IMR-90 (cell line): ENCODE results near the gene SLC30A1. TPM values are rescaled to one million over a fixed set of nuclear protein-coding genes. Genes with fewer than 3 reads are reported as not detected.
A peak's percentile ranks its signal among the peaks of the same experiment; 100 is the strongest.

Experiments used
- ATAC-seq: fragments of 200-7000 bp; cut with Tn5 transposase; 2 replicates; pipeline ENCODE4 v1.9.1; 2020; ENCODE audit warnings: low read depth, mild to moderate bottlenecking, moderate library complexity
- BruUV-seq: library from RNA; stranded (reverse); fragments of 400-500 nt; replicated peaks from 2 replicates; lab custom pipeline; 2021; lab: Mats Ljungman, UMichigan
- CTCF ChIA-PET: fragments of 300-600 bp; formaldehyde crosslinking; extraction: SDS; loops from one replicate; lab custom pipeline; 2021; ENCODE audit warnings: antibody characterized with exemption; lab: Yijun Ruan, JAX
- POLR2A ChIA-PET: fragments of 300-600 bp; sonication (Branson Sonifier 250); formaldehyde crosslinking; loops from one replicate; lab custom pipeline; 2022; ENCODE audit warnings: antibody characterized with exemption; ENCODE audit not compliant: unreplicated experiment; lab: Charles Lee
- DNase-seq: peaks from one replicate; pipeline ENCODE4 v3.0.0; 2013
- H2AFZ ChIP-seq: replicated peaks from 2 replicates; pipeline ENCODE3; 2013; ENCODE audit warnings: low read length, mild to moderate bottlenecking; ENCODE audit not compliant: poor library complexity
- H2AK5ac ChIP-seq: 2 replicates; pipeline ENCODE4 v1.6.1; 2013; ENCODE audit warnings: low read depth, low read length, inconsistent platforms
- H2AK9ac ChIP-seq: replicated peaks from 2 replicates; pipeline ENCODE3; 2013; ENCODE audit warnings: mild to moderate bottlenecking, low read depth, low read length, moderate library complexity; ENCODE audit not compliant: poor library complexity
- H2BK120ac ChIP-seq: 2 replicates; pipeline ENCODE4 v1.6.1; 2013; ENCODE audit warnings: low read depth, low read length, inconsistent platforms
- H2BK15ac ChIP-seq: 3 replicates; pipeline ENCODE4 v1.6.1; 2013; ENCODE audit warnings: low read depth, low read length, inconsistent platforms
- H2BK20ac ChIP-seq: 2 replicates; pipeline ENCODE4 v1.6.1; 2013; ENCODE audit warnings: low read depth, mild to moderate bottlenecking, inconsistent platforms, low read length, moderate library complexity
- H2BK5ac ChIP-seq: 2 replicates; pipeline ENCODE4 v1.6.1; 2013; ENCODE audit warnings: mild to moderate bottlenecking, low read depth, low read length, inconsistent platforms; ENCODE audit not compliant: poor library complexity, severe bottlenecking
- H3K14ac ChIP-seq: replicated peaks from 2 replicates; pipeline ENCODE4 v1.6.1; 2013; ENCODE audit warnings: low read depth, low read length, inconsistent platforms
- H3K18ac ChIP-seq: 2 replicates; pipeline ENCODE4 v1.6.1; 2013; ENCODE audit warnings: low read depth, low read length, control low read depth
- H3K23ac ChIP-seq: 2 replicates; pipeline ENCODE4 v1.6.1; 2013; ENCODE audit warnings: low read depth, low read length, inconsistent platforms
- H3K27ac ChIP-seq: 2 replicates; pipeline ENCODE4 v1.5.1; 2013; ENCODE audit warnings: mild to moderate bottlenecking, control low read depth, low read length; ENCODE audit not compliant: insufficient read depth
- H3K27me3 ChIP-seq: 2 replicates; pipeline ENCODE4 v1.6.1; 2013; ENCODE audit warnings: low read length; ENCODE audit not compliant: control insufficient read depth, insufficient read depth
- H3K36me3 ChIP-seq: 2 replicates; pipeline ENCODE4 v1.6.1; 2013; ENCODE audit warnings: low read length, mixed read lengths; ENCODE audit not compliant: control insufficient read depth, insufficient read depth
- H3K4ac ChIP-seq: 2 replicates; pipeline ENCODE4 v1.6.1; 2013; ENCODE audit warnings: low read depth, low read length, inconsistent platforms
- H3K4me1 ChIP-seq: 2 replicates; pipeline ENCODE4 v1.6.1; 2013; ENCODE audit warnings: low read length, mixed read lengths; ENCODE audit not compliant: control insufficient read depth, insufficient read depth
- H3K4me2 ChIP-seq: 2 replicates; pipeline ENCODE4 v1.6.1; 2013; ENCODE audit warnings: low read depth, mild to moderate bottlenecking, control low read depth, low read length, moderate library complexity
- H3K4me3 ChIP-seq: 2 replicates; pipeline ENCODE4 v1.5.1; 2013; ENCODE audit warnings: low read depth, mild to moderate bottlenecking, control low read depth, low read length, moderate library complexity; ENCODE audit not compliant: insufficient read depth
- H3K56ac ChIP-seq: 2 replicates; pipeline ENCODE4 v1.6.1; 2013; ENCODE audit warnings: low read length, inconsistent platforms; ENCODE audit not compliant: insufficient read depth; ENCODE audit errors: extremely low read depth
- H3K79me1 ChIP-seq, 2 experiments: 2 replicates each; pipeline ENCODE4 v1.6.1; 2013; ENCODE audit warnings: low read length in 2 of 2, inconsistent platforms in 1 of 2, low read depth in 1 of 2
- H3K9ac ChIP-seq: 2 replicates; pipeline ENCODE4 v1.6.1; 2013; ENCODE audit warnings: low read depth, low read length, control low read depth
- H3K9me1 ChIP-seq: 2 replicates; pipeline ENCODE4 v1.6.1; 2013; ENCODE audit warnings: low read length, inconsistent platforms; ENCODE audit not compliant: insufficient read depth
- H3K9me3 ChIP-seq: 2 replicates; pipeline ENCODE4 v1.6.1; 2013; ENCODE audit warnings: low read length; ENCODE audit not compliant: control insufficient read depth, insufficient read depth
- H4K20me1 ChIP-seq: 2 replicates; pipeline ENCODE4 v1.6.1; 2013; ENCODE audit warnings: low read length, inconsistent platforms; ENCODE audit not compliant: insufficient read depth
- H4K5ac ChIP-seq: 2 replicates; pipeline ENCODE4 v1.6.1; 2013; ENCODE audit warnings: mild to moderate bottlenecking, low read depth, low read length, control low read depth
- H4K8ac ChIP-seq, 2 experiments: 2 replicates each; pipeline ENCODE4 v1.6.1; 2013; ENCODE audit warnings: low read depth in 2 of 2, low read length in 2 of 2, control low read depth in 1 of 2, inconsistent platforms in 1 of 2
- H4K91ac ChIP-seq: 2 replicates; pipeline ENCODE4 v1.6.1; 2013; ENCODE audit warnings: low read depth, low read length, inconsistent platforms; ENCODE audit not compliant: insufficient read depth
- BHLHE40 ChIP-seq: fragments of 150-350 bp; IDR thresholded peaks from 2 replicates; pipeline ENCODE4 v1.6.1; 2016; ENCODE audit warnings: mild to moderate bottlenecking, low read depth, low read length
- CEBPB ChIP-seq: IDR thresholded peaks from 2 replicates; pipeline ENCODE4 v1.6.1; 2012; ENCODE audit warnings: low read depth, low read length, improper control_type of control experiment
- CHD1 ChIP-seq: IDR thresholded peaks from 2 replicates; pipeline ENCODE4 v1.6.1; 2012; ENCODE audit warnings: low read depth, low read length, improper control_type of control experiment
- CTCF ChIP-seq: conservative IDR thresholded peaks from 2 replicates; pipeline ENCODE4 v1.5.1; 2012; ENCODE audit warnings: mild to moderate bottlenecking, low read depth, low read length, improper control_type of control experiment
- FOS ChIP-seq: fragments of 150-350 bp; IDR thresholded peaks from 2 replicates; pipeline ENCODE4 v1.6.1; 2016; ENCODE audit warnings: low read depth, low read length
- MAFK ChIP-seq: IDR thresholded peaks from 2 replicates; pipeline ENCODE4 v1.6.1; 2012; ENCODE audit warnings: low read depth, low read length, improper control_type of control experiment
- MAZ ChIP-seq: IDR thresholded peaks from 2 replicates; pipeline ENCODE4 v1.6.1; 2012; ENCODE audit warnings: low read depth, mild to moderate bottlenecking, low read length, improper control_type of control experiment, moderate library complexity, borderline replicate concordance
- MXI1 ChIP-seq: IDR thresholded peaks from 2 replicates; pipeline ENCODE4 v1.6.1; 2012; ENCODE audit warnings: low read depth, mild to moderate bottlenecking, low read length, moderate library complexity, borderline replicate concordance
- NFE2L2 ChIP-seq: fragments of 150-350 bp; IDR thresholded peaks from 2 replicates; pipeline ENCODE4 v1.6.1; 2016; ENCODE audit warnings: low read depth, mild to moderate bottlenecking, low read length
- POLR2A ChIP-seq: IDR thresholded peaks from 2 replicates; pipeline ENCODE4 v1.6.1; 2012; ENCODE audit warnings: mild to moderate bottlenecking, low read depth, low read length
- RCOR1 ChIP-seq: IDR thresholded peaks from 2 replicates; pipeline ENCODE4 v1.6.1; 2012; ENCODE audit warnings: mild to moderate bottlenecking, low read length, improper control_type of control experiment; ENCODE audit not compliant: insufficient replicate concordance
- RFX5 ChIP-seq: IDR thresholded peaks from 2 replicates; pipeline ENCODE4 v1.8.0; 2012; ENCODE audit warnings: low read depth, mild to moderate bottlenecking, low read length, moderate library complexity
- SMC3 ChIP-seq: fragments of 150-350 bp; IDR thresholded peaks from 2 replicates; pipeline ENCODE4 v1.6.1; 2016; ENCODE audit warnings: low read depth, mild to moderate bottlenecking, antibody characterized with exemption, low read length, moderate library complexity
- USF2 ChIP-seq: fragments of 150-350 bp; IDR thresholded peaks from 2 replicates; pipeline ENCODE4 v1.6.1; 2017; ENCODE audit warnings: mild to moderate bottlenecking, antibody characterized with exemption, low read length, low read depth
- WGBS, 2 experiments: methylation state at CpG; one replicate each; pipeline versions ENCODE4 v1.1.5 to v1.1.7; 2013; ENCODE audit warnings: missing lambda C conversion rate in 2 of 2; ENCODE audit not compliant: insufficient read length in 1 of 2; ENCODE audit errors: extremely low coverage in 2 of 2; 5-methylcytosine and 5-hydroxymethylcytosine counted together
- dilution Hi-C: fragments of 300-500 bp; cut with HindIII; formaldehyde crosslinking; loops from one replicate; pipeline ENCODE4 v1.14.3; 2018; ENCODE audit warnings: low sequenced_read_pairs; ENCODE audit not compliant: unreplicated experiment
- in situ Hi-C: fragments of 300-500 bp; cut with MboI; formaldehyde crosslinking; loops from 3 replicates; pipeline ENCODE4 v1.14.3; 2019; ENCODE audit warnings: low sequenced_read_pairs, inconsistent platforms, mixed read lengths
- intact Hi-C: fragments of 100-400 bp; cut with micrococcal nuclease; formaldehyde crosslinking; loops from 2 replicates; pipeline ENCODE4 v1.10.0; 2022
- polyA plus RNA-seq, 3 experiments: library from polyadenylated mRNA; depleted of rRNA; stranded (reverse); fragments of >200 nt; gene quantifications; 2 replicates each; pipeline ENCODE4 v1.2.3, GENCODE V29; 2012; ENCODE audit warnings: low replicate concordance in 1 of 3
- total RNA-seq: library from RNA; depleted of rRNA; stranded (reverse); fragments of >200 nt; gene quantifications from 2 replicates; pipeline ENCODE4 v1.2.3, GENCODE V29; 2012
- TF ChIP-seq, protein P1 (sequence below): fragments of 150-350 bp; IDR thresholded peaks from 2 replicates; pipeline ENCODE4 v1.6.1; 2016; ENCODE audit warnings: low read depth, mild to moderate bottlenecking, low read length, moderate library complexity, borderline replicate concordance

SLC30A1 gene
- total and polyA plus RNA-seq, 2 of the 4 experiments (the other 2 are of a cell fraction): 5.4 to 8.4 TPM

- Histone ChIP-seq H3K23ac (no peak overlapping the region), H4K8ac (0 out of 4 replicates have a peak overlapping the region, but pooled peaks of 1 of the 2 experiments have one; percentile 32), H2BK120ac (peak overlapping the region; percentile 25), H3K9me1 (no peaks in the 10 kb centered on the region; the same call in 1 of the 2 replicates), H2AFZ (no peak overlapping the region), H3K27me3 (peaks cover 3% of the 10 kb centered on the region; the same call in 1 of the 2 replicates), H2AK5ac (0 out of 2 replicates have a peak overlapping the region, but pooled peaks have one; percentile 48), H3K36me3 (no peaks in the 10 kb centered on the region), H3K18ac (peak overlapping the region; percentile 31; the same call in 1 of the 2 replicates), H3K79me1 (no peaks in the 10 kb centered on the region), H3K9me3 (no peaks in the 10 kb centered on the region), H2BK20ac (peak overlapping the region; percentile 20; the same call in 1 of the 2 replicates), H2AK9ac (no peak overlapping the region), H3K4me1 (peaks cover 9% of the 10 kb centered on the region), H3K14ac (no peak overlapping the region), H3K4me2 (no peak overlapping the region), H4K20me1 (no peaks in the 10 kb centered on the region), H3K4ac (peak overlapping the region; percentile 23; the same call in 1 of the 2 replicates), H3K4me3 (no peak overlapping the region), H3K9ac (no peak overlapping the region), H3K27ac (no peak overlapping the region), H4K91ac (no peak overlapping the region; the same call in 1 of the 2 replicates), H2BK15ac (peak overlapping the region; percentile 50; the same call in 1 of the 3 replicates), H3K56ac (no peak overlapping the region), H2BK5ac (no peak overlapping the region), H4K5ac (no peak overlapping the region)
- CTCF ChIA-PET: no interaction called here
- dilution Hi-C loops: no loop called here
- DNase-seq (no peak), ATAC-seq (no peak)
- TF ChIP-seq BHLHE40 (no peak), SMC3 (no peak), RFX5 (no peak), POLR2A (no peak), MXI1 (no peak), MAFK (no peak), RCOR1 (no peak), FOS (no peak), MAZ (no peak), CEBPB (no peak), CTCF (no peak), USF2 (no peak), NFE2L2 (no peak), CHD1 (no peak)
- TF ChIP-seq, protein P1, sequence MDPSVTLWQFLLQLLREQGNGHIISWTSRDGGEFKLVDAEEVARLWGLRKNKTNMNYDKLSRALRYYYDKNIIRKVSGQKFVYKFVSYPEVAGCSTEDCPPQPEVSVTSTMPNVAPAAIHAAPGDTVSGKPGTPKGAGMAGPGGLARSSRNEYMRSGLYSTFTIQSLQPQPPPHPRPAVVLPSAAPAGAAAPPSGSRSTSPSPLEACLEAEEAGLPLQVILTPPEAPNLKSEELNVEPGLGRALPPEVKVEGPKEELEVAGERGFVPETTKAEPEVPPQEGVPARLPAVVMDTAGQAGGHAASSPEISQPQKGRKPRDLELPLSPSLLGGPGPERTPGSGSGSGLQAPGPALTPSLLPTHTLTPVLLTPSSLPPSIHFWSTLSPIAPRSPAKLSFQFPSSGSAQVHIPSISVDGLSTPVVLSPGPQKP: no peak
- no TSS peak for BruUV-seq
- WGBS, 2 experiments: no CpG with 5 or more reads among the region's 4 CpGs
- POLR2A ChIA-PET: no interaction called here
- intact Hi-C loops: no loop called here
- in situ Hi-C loops: no loop called here
These were observed 19.6 kb upstream of the SLC30A1 start for GRCh38 chr1:211598514-211598913.
